ENCODE measurements around the gene KCNIP3. TPM values are rescaled to one million over a fixed set of nuclear protein-coding genes. Genes with fewer than 3 reads are reported as not detected.
"Not testable (repeated sequence)": the region's sequence is repeated elsewhere in the genome, so short reads cannot be mapped to it uniquely, and the experiment has no call there.

The KCNIP3 gene
- total RNA-seq, 1 experiment from 2014 or later = not detected

DNA sequence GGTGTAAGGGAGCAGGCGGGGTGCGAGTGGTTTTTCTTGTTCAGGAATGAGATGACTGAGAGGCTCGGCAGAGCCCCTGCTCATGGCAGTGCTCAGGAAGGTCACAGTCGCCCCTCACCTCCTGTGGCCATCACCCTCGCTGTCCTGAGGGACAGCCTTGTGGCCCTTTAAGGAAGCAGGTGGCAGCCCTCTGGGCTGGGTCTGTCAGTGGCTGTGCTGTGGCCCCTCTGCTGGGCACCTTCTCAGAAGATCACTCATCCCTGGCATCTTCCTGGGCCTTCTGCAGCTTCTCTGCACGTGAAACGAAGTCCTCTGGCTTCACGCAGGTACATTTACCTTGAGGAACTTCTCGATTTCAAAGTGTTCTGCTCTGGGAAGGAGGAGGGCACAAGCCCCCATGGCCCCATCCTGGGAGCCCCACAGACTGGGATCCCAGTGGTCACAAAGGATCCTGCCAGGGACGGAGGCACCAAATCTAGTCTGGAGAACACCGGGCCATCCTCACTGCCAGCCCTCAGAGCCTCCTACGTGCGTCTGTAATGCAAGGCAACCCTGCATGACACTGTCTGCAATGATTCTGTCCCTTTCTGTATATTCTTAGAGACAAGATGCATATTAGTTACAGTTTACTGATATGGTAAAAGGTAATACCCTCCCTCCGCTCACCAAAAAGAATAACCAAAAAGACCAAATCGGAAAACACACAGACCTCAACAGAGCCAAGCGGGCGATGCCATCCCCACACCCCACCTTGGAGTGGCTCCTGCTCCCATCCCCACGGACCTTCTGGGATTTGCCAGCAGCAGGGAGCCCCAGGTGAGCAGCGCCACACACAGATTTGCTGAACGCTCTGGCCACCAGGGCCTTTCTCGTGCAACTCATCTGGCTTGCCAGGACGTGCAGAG is 79.4 kb downstream of the KCNIP3 start:
- intact Hi-C loops (cut with micrococcal nuclease; ENCODE audit: unreplicated experiment) = no loop called here
- H3K9me3 Mint-ChIP-seq (ENCODE audit: unreplicated experiment) = no peaks in the 10 kb centered on the region

DNA sequence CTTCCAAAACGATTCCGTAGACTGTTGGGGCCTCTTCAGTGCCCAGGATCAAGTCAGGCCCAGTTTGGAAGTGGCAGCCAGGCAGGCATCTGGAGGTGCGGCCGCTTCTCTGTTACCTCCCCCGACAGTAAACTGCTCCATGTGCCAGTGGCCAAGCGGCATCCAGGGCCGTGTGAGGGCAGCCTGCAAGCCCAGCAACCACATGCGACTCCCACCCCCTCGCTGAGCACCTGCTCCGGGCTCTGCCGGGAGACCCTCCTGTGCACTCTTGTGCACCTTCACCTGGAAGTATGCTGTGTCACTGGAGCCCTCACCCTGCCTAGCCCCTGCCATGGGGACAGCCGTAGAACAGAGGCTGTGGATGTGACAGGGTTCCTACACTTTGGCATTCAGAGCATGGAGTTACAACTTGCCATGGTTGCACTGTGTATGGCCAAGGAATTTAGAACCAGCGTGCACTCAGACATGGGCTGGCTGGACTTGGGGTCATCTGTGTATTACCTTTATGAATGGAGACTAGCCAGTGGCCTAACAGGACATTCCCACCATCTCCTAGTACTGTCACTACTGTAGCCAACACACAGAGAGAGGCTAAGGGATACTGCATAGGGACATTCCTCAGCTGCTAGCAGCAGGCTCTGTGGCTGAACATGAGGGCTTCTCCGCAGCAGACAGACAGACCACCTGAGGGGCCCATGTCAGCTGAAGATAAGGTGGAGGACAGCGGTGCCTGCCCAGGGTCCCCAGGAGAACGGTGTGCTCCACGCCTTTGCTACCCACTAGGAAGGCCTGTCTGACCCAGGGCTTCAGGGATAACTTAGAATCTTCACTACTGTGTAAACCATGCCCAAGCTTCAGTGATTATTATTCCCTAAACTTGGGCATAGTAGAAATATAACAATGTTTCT is 80.3 kb downstream of the KCNIP3 start:
- TF ChIP-seq, protein P1, sequence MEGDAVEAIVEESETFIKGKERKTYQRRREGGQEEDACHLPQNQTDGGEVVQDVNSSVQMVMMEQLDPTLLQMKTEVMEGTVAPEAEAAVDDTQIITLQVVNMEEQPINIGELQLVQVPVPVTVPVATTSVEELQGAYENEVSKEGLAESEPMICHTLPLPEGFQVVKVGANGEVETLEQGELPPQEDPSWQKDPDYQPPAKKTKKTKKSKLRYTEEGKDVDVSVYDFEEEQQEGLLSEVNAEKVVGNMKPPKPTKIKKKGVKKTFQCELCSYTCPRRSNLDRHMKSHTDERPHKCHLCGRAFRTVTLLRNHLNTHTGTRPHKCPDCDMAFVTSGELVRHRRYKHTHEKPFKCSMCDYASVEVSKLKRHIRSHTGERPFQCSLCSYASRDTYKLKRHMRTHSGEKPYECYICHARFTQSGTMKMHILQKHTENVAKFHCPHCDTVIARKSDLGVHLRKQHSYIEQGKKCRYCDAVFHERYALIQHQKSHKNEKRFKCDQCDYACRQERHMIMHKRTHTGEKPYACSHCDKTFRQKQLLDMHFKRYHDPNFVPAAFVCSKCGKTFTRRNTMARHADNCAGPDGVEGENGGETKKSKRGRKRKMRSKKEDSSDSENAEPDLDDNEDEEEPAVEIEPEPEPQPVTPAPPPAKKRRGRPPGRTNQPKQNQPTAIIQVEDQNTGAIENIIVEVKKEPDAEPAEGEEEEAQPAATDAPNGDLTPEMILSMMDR (IDR thresholded peaks at IDR 0.05; ENCODE audit: insufficient read depth in 1 of 2, low read depth in 1 of 2, low read length in 1 of 2, severe bottlenecking in 1 of 2, unreplicated experiment in 1 of 2) = no peak
- H3K9me3 ChIP-seq = no peaks in the 10 kb centered on the region
- ChIA-PET CTCF (no interaction called here), POLR2A (no interaction called here)
- no peak for DNase-seq
- peaks cover 29% of the 10 kb centered on the region for H3K27me3 Mint-ChIP-seq (ENCODE audit: insufficient read depth, unreplicated experiment)
- H3K27ac Mint-ChIP-seq (ENCODE audit: unreplicated experiment) = no peak overlapping the region
- no peaks in the 10 kb centered on the region; the same call in none of the 2 replicates for H3K27me3 ChIP-seq (replicated peaks; ENCODE audit: control insufficient read depth, insufficient read depth, low read length)
- no peaks in the 10 kb centered on the region for H3K36me3 Mint-ChIP-seq (ENCODE audit: insufficient read depth, unreplicated experiment)
- H3K4me3 Mint-ChIP-seq (ENCODE audit: unreplicated experiment) = no peak overlapping the region
- no peaks in the 10 kb centered on the region for H3K9me3 Mint-ChIP-seq (ENCODE audit: unreplicated experiment)
- H3K4me3 ChIP-seq (ENCODE audit: low read depth, low read length) = no peak overlapping the region
- H3K36me3 ChIP-seq (ENCODE audit: control insufficient read depth, insufficient read depth, low read length) = no peaks in the 10 kb centered on the region
- BruUV-seq (replicated peaks) = no TSS peak
- intact Hi-C loops (cut with micrococcal nuclease; ENCODE audit: unreplicated experiment) = no loop called here
- no peaks in the 10 kb centered on the region for H3K4me1 Mint-ChIP-seq (ENCODE audit: low read depth, unreplicated experiment)
- H3K4me1 ChIP-seq = no peaks in the 10 kb centered on the region

More for the DNA sequence above, 79.4 kb downstream of the KCNIP3 start:
- Mint-ChIP-seq H3K27ac (ENCODE audit: unreplicated experiment) (no peak overlapping the region), H3K4me3 (ENCODE audit: unreplicated experiment) (no peak overlapping the region), H3K4me1 (ENCODE audit: low read depth, unreplicated experiment) (no peaks in the 10 kb centered on the region), H3K36me3 (ENCODE audit: insufficient read depth, unreplicated experiment) (no peaks in the 10 kb centered on the region), H3K27me3 (ENCODE audit: insufficient read depth, unreplicated experiment) (peaks cover 29% of the 10 kb centered on the region)
- BruUV-seq (replicated peaks) = no TSS peak
- Histone ChIP-seq H3K4me3 (ENCODE audit: low read depth, low read length) (no peak overlapping the region), H3K27me3 (replicated peaks; ENCODE audit: control insufficient read depth, insufficient read depth, low read length) (no peaks in the 10 kb centered on the region; the same call in none of the 2 replicates), H3K9me3 (no peaks in the 10 kb centered on the region), H3K36me3 (ENCODE audit: control insufficient read depth, insufficient read depth, low read length) (no peaks in the 10 kb centered on the region), H3K4me1 (no peaks in the 10 kb centered on the region)
- CTCF ChIA-PET = no interaction called here
- POLR2A ChIA-PET = no interaction called here
- DNase-seq = no peak
- TF ChIP-seq, protein P1 (IDR thresholded peaks at IDR 0.05; ENCODE audit: insufficient read depth in 1 of 2, low read depth in 1 of 2, low read length in 1 of 2, severe bottlenecking in 1 of 2, unreplicated experiment in 1 of 2) = no peak

DNA sequence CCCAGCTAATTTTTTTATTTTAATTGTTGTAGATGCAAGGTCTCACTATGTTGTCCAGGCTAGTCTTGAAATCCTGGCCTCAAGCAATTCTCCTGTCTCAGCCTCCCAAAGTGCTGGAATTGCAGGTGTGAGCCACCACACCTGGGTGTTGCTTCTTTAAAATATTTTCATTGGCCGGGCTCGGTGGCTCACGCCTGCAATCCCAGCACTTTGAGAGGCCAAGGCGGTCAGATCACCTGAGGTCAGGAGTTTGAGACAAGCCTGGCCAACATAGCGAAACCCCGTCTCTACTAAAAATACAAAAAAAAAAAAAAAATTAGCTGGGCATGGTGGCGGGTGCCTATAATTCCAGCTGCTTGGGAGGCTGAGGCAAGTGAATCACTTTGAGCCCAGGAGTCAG is 81.1 kb downstream of the KCNIP3 start:
- H3K36me3 ChIP-seq (ENCODE audit: control insufficient read depth, insufficient read depth, low read length); H3K9me3 ChIP-seq; POLR2A ChIA-PET; H3K9me3 Mint-ChIP-seq (ENCODE audit: unreplicated experiment); H3K4me3 ChIP-seq (ENCODE audit: low read depth, low read length); H3K36me3 Mint-ChIP-seq (ENCODE audit: insufficient read depth, unreplicated experiment); intact Hi-C loops (cut with micrococcal nuclease; ENCODE audit: unreplicated experiment); H3K27ac Mint-ChIP-seq (ENCODE audit: unreplicated experiment); H3K27me3 ChIP-seq (replicated peaks; ENCODE audit: control insufficient read depth, insufficient read depth, low read length); CTCF ChIA-PET; H3K4me1 ChIP-seq; H3K4me3 Mint-ChIP-seq (ENCODE audit: unreplicated experiment); BruUV-seq (replicated peaks); DNase-seq; H3K4me1 Mint-ChIP-seq (ENCODE audit: low read depth, unreplicated experiment): not testable (repeated sequence)
- peaks cover 27% of the 10 kb centered on the region for H3K27me3 Mint-ChIP-seq (ENCODE audit: insufficient read depth, unreplicated experiment)

Data from Caco-2 (cell line).